Breast epithelium (tissue), 4 donors: ENCODE results near the gene RBPJ. TPM values are rescaled to one million over a fixed set of nuclear protein-coding genes. Genes with fewer than 3 reads are reported as not detected.

Experiments
- DNase-seq, 2 donors: peaks; one replicate each; pipeline ENCODE4 v3.0.0-alpha.2; 2019; ENCODE audit warnings: low spot score in 2 of 2
- H3K27ac ChIP-seq, 2 donors: fragments of 200-600 bp; sonication (generic) in 1 of 2; one replicate each; pipeline ENCODE4 v1.5.1; 2016 to 2019; ENCODE audit warnings: mild to moderate bottlenecking in 1 of 2
- H3K27me3 ChIP-seq, 2 donors: fragments of 200-600 bp; sonication (generic) in 1 of 2; one replicate each; pipeline versions ENCODE4 v1.5.1 to v1.6.0; 2017 to 2019; ENCODE audit warnings: control low read depth in 1 of 2, mild to moderate bottlenecking in 1 of 2
- H3K36me3 ChIP-seq: fragments of 200-600 bp; one replicate; pipeline ENCODE4 v1.5.1; 2019
- H3K4me1 ChIP-seq, 2 donors: fragments of 200-600 bp; sonication (generic); one replicate each; pipeline ENCODE4 v1.5.1; 2016 to 2019; ENCODE audit warnings: control low read depth in 1 of 2
- H3K4me3 ChIP-seq, 3 donors: fragments of 200-600 bp; sonication (generic); 1 replicate in 2 of 3; 2 replicates in 1 of 3; pipeline ENCODE4 v1.5.1; 2016 to 2019; ENCODE audit warnings: mild to moderate bottlenecking in 3 of 3, moderate library complexity in 2 of 3
- H3K9me3 ChIP-seq, 2 donors: fragments of 200-600 bp; sonication (generic) in 1 of 2; one replicate each; pipeline ENCODE4 v1.5.1; 2016 to 2019; ENCODE audit warnings: control low read depth in 1 of 2
- POLR2A ChIP-seq: fragments of 450-650 bp; IDR thresholded peaks from one replicate; pipeline ENCODE4 v1.6.1; 2016; ENCODE audit warnings: antibody characterized with exemption, mild to moderate bottlenecking, moderate library complexity
- POLR2AphosphoS5 ChIP-seq, 3 donors: sonication (generic); formaldehyde crosslinking; IDR thresholded peaks; one replicate each; pipeline ENCODE4 v1.6.1; 2017; ENCODE audit warnings: antibody characterized with exemption in 3 of 3
- intact Hi-C: fragments of 100-400 bp; cut with DNase I; formaldehyde crosslinking; loops from one replicate; pipeline ENCODE4 v1.15.1; 2023; ENCODE audit warnings: low total_unique reads
- total RNA-seq, 3 donors: library from RNA; depleted of rRNA; stranded (reverse); fragments of >200 nt; gene quantifications; one replicate each; pipeline ENCODE4 v1.1.0, GENCODE V29; 2016
- TF ChIP-seq, protein P1 (sequence below), 3 donors: fragments of 450-650 bp; IDR thresholded peaks; one replicate each; pipeline ENCODE4 v1.5.1; 2016 to 2017; ENCODE audit warnings: antibody characterized with exemption in 3 of 3, mild to moderate bottlenecking in 3 of 3, moderate library complexity in 3 of 3

The RBPJ gene
- total RNA-seq, 3 donors from 2014 or later: 64.9 to 143 (median 88.7) TPM

DNA sequence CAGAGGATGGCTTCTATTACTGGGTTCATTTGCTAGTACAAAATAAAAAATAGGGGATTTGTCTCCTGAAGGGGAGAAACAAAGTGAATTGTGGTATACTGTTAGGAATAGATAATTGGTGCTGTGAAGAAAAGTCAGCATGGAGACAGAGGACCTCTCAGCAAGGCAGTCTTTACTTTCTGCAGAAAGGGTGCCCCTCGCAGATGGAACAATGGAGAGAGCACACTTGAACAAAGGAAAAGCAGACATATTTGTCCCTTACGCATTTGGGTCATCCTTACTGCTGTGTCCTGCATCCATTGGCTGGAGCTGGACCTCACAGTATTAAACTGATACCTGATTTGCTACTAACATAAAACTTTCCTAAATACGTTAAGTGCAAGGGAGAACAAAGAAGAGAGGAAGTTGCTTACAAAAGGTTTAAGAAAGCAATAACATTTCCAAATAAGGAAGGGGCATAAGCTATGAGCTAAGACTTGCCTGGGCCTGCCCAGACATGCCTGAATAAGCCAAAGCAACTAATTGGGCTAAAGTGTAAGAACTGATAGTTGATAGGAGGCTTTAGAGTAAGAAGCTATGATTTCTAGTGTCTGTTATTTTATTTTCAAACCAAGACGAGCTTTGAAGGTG, 85.6 kb downstream of the RBPJ start:
- H3K27me3 ChIP-seq: no peaks in the 10 kb centered on the region

DNA sequence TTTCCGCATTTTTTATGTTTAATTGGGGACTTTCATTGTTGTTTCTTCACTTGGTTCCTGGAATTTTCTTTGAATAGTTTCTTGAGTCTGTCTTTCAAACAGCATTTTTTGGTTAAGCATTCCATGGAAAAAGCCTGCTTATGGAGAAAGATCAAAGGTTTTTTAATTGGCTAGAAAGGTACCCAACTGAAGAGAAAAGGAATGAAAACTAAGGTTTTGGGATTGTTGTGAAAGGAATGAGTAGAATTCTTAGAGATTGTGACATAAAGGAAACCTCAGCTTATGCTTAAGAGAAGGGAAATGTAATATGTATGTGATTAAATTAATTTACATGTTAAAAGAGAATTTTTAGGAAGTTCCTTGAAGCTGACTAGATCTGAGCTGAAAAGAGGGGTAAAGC, 86.7 kb downstream of the RBPJ start:
- H3K9me3 ChIP-seq: peaks cover 3 to 11% of the 10 kb centered on the region in 2 donors
- no peaks in the 10 kb centered on the region for H3K4me1 ChIP-seq
- no peaks in the 10 kb centered on the region for H3K27me3 ChIP-seq
- DNase-seq: no peak
- TF ChIP-seq POLR2A (no peak), POLR2AphosphoS5 (IDR thresholded peaks at IDR 0.05) (no peak)
- TF ChIP-seq, protein P1, sequence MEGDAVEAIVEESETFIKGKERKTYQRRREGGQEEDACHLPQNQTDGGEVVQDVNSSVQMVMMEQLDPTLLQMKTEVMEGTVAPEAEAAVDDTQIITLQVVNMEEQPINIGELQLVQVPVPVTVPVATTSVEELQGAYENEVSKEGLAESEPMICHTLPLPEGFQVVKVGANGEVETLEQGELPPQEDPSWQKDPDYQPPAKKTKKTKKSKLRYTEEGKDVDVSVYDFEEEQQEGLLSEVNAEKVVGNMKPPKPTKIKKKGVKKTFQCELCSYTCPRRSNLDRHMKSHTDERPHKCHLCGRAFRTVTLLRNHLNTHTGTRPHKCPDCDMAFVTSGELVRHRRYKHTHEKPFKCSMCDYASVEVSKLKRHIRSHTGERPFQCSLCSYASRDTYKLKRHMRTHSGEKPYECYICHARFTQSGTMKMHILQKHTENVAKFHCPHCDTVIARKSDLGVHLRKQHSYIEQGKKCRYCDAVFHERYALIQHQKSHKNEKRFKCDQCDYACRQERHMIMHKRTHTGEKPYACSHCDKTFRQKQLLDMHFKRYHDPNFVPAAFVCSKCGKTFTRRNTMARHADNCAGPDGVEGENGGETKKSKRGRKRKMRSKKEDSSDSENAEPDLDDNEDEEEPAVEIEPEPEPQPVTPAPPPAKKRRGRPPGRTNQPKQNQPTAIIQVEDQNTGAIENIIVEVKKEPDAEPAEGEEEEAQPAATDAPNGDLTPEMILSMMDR (IDR thresholded peaks at IDR 0.05): no peak
- no peak overlapping the region for H3K27ac ChIP-seq
- H3K36me3 ChIP-seq: no peaks in the 10 kb centered on the region
- no peak overlapping the region for H3K4me3 ChIP-seq
- intact Hi-C loops: no loop called here

More for the DNA sequence above, 85.6 kb downstream of the RBPJ start:
- no peak for DNase-seq
- no peaks in the 10 kb centered on the region for H3K36me3 ChIP-seq
- TF ChIP-seq POLR2AphosphoS5 (IDR thresholded peaks at IDR 0.05): no peak
- no peak for TF ChIP-seq POLR2A
- TF ChIP-seq, protein P1 (IDR thresholded peaks at IDR 0.05): no peak
- intact Hi-C loops: no loop called here
- peaks cover 3 to 11% of the 10 kb centered on the region in 2 donors for H3K9me3 ChIP-seq
- H3K4me1 ChIP-seq: no peaks in the 10 kb centered on the region
- H3K27ac ChIP-seq: no peak overlapping the region
- H3K4me3 ChIP-seq: no peak overlapping the region

- no peaks in the 10 kb centered on the region for H3K36me3 ChIP-seq
- no peaks in the 10 kb centered on the region for H3K27me3 ChIP-seq
- no peak for DNase-seq
- TF ChIP-seq, protein P1 (IDR thresholded peaks at IDR 0.05): peak in 2 of 3 donors; percentile 58 to 62
- TF ChIP-seq POLR2AphosphoS5 (IDR thresholded peaks at IDR 0.05): no peak
- H3K4me1 ChIP-seq: no peaks in the 10 kb centered on the region
- no peak overlapping the region for H3K27ac ChIP-seq
- intact Hi-C loops: no loop called here
- H3K9me3 ChIP-seq: peaks cover 3 to 9% of the 10 kb centered on the region in 2 donors
- H3K4me3 ChIP-seq: no peak overlapping the region
Observed at GRCh38 chr4:26410385-26411293, 89.8 kb downstream of the RBPJ start.

- no peak for DNase-seq
- intact Hi-C loops: no loop called here
- H3K36me3 ChIP-seq: no peaks in the 10 kb centered on the region
- no peak overlapping the region for H3K4me3 ChIP-seq
- TF ChIP-seq POLR2A: no peak
- TF ChIP-seq POLR2AphosphoS5 (IDR thresholded peaks at IDR 0.05): no peak
- TF ChIP-seq, protein P1 (IDR thresholded peaks at IDR 0.05): no peak
- no peaks in the 10 kb centered on the region for H3K9me3 ChIP-seq
- H3K27ac ChIP-seq: peak overlapping the region; percentile 6 to 27
- no peaks in the 10 kb centered on the region for H3K27me3 ChIP-seq
- H3K4me1 ChIP-seq: no peaks in the 10 kb centered on the region
Observed at GRCh38 chr4:26412381-26413372, 91.9 kb downstream of the RBPJ start.
